Glomerular endothelial cell (primary cell): ENCODE measurements around the gene MSANTD1. TPM values are rescaled to one million over a fixed set of nuclear protein-coding genes. Genes with fewer than 3 reads are reported as not detected.

Source experiments
- DNase-seq: peaks from one replicate; pipeline ENCODE4 v3.0.0-alpha.2; 2011; ENCODE audit warnings: low read depth, low spot score; ENCODE audit errors: extremely low read depth
- total RNA-seq: library from RNA; depleted of rRNA; stranded (reverse); fragments of >200 nt; gene quantifications from 2 replicates; pipeline ENCODE4 v1.2.3, GENCODE V29; 2015

The MSANTD1 gene
- total RNA-seq, 1 donor from 2014 or later: 0.64 TPM

- DNase-seq: no peak
Measured at GRCh38 chr4:3232001-3232400, 17.0 kb upstream of the MSANTD1 start.

- DNase-seq: no peak
Measured at GRCh38 chr4:3232871-3233271, 16.1 kb upstream of the MSANTD1 start.

GRCh38 chr4:3233391-3234071, 15.4 kb upstream of the MSANTD1 start:
- DNase-seq: no peak

GRCh38 chr4:3234171-3235029, 14.6 kb upstream of the MSANTD1 start:
- DNase-seq: no peak

GRCh38 chr4:3235030-3235345, 14.0 kb upstream of the MSANTD1 start:
- no peak for DNase-seq

GRCh38 chr4:3235581-3235980, 13.4 kb upstream of the MSANTD1 start:
- no peak for DNase-seq

GRCh38 chr4:3236326-3236878, 12.6 kb upstream of the MSANTD1 start:
- no peak for DNase-seq

GRCh38 chr4:3237266-3237665, 11.7 kb upstream of the MSANTD1 start:
- no peak for DNase-seq

- DNase-seq: no peak
Measured at GRCh38 chr4:3237712-3238560, 11.0 kb upstream of the MSANTD1 start.

GRCh38 chr4:3238721-3239120, 10.2 kb upstream of the MSANTD1 start:
- DNase-seq: no peak

GRCh38 chr4:3239303-3239702, 9.7 kb upstream of the MSANTD1 start:
- no peak for DNase-seq

- DNase-seq: no peak
Measured at GRCh38 chr4:3239998-3240920, 8.7 kb upstream of the MSANTD1 start.

- no peak for DNase-seq
Measured at GRCh38 chr4:3240936-3241522, 7.9 kb upstream of the MSANTD1 start.

- DNase-seq: no peak
Measured at GRCh38 chr4:3241898-3242524, 6.9 kb upstream of the MSANTD1 start.

GRCh38 chr4:3243136-3243780, 5.7 kb upstream of the MSANTD1 start:
- no peak for DNase-seq

- DNase-seq: no peak
Measured at GRCh38 chr4:3244002-3244401, 5.0 kb upstream of the MSANTD1 start.

GRCh38 chr4:3244747-3245146, 4.2 kb upstream of the MSANTD1 start:
- no peak for DNase-seq

- DNase-seq: no peak
Measured at GRCh38 chr4:3245676-3246075, 3.3 kb upstream of the MSANTD1 start.
